Stimulated activated CD8-positive, alpha-beta memory T cell treated with anti-CD3 and anti-CD28 coated beads, Interleukin-7, amount 100 ng/mL, for 1 hour (primary cell): ENCODE results near the gene MGAT4A.
"Not testable (repeated sequence)": the region's sequence is repeated elsewhere in the genome, so short reads cannot be mapped to it uniquely, and the experiment has no call there.

ENCODE experiments used
- DNase-seq, 2 donors: peaks; one replicate each; pipeline ENCODE4 v3.0.0-alpha.2; 2020; ENCODE audit warnings: low read depth in 2 of 2

Gene MGAT4A

GRCh38 chr2:98702858-98703620 is 27.9 kb downstream of the MGAT4A start:
- DNase-seq: no peak

GRCh38 chr2:98702127-98702802 is 28.7 kb downstream of the MGAT4A start:
- DNase-seq: no peak

- no peak for DNase-seq
Measured at GRCh38 chr2:98701230-98701629, 29.7 kb downstream of the MGAT4A start.

GRCh38 chr2:98698896-98699295 is 32.0 kb downstream of the MGAT4A start:
- DNase-seq: no peak

GRCh38 chr2:98697651-98698337 is 33.1 kb downstream of the MGAT4A start:
- DNase-seq: no peak

- DNase-seq: no peak
Measured at GRCh38 chr2:98696200-98696599, 34.7 kb downstream of the MGAT4A start.

GRCh38 chr2:98695255-98695654 is 35.7 kb downstream of the MGAT4A start:
- no peak for DNase-seq

GRCh38 chr2:98693477-98693876 is 37.5 kb downstream of the MGAT4A start:
- DNase-seq: no peak

- no peak for DNase-seq
Measured at GRCh38 chr2:98692090-98693054, 38.6 kb downstream of the MGAT4A start.

GRCh38 chr2:98691303-98691702 is 39.6 kb downstream of the MGAT4A start:
- DNase-seq: no peak

- no peak for DNase-seq
Measured at GRCh38 chr2:98685930-98686887, 44.7 kb downstream of the MGAT4A start.

GRCh38 chr2:98683728-98684127 is 47.2 kb downstream of the MGAT4A start:
- no peak for DNase-seq

GRCh38 chr2:98676742-98677141 is 54.2 kb downstream of the MGAT4A start:
- no peak for DNase-seq

- DNase-seq: no peak
Measured at GRCh38 chr2:98674233-98674964, 56.5 kb downstream of the MGAT4A start.

- DNase-seq: no peak
Measured at GRCh38 chr2:98669675-98670074, 61.3 kb downstream of the MGAT4A start.

GRCh38 chr2:98665677-98666076 is 65.3 kb downstream of the MGAT4A start:
- no peak for DNase-seq

- DNase-seq: no peak
Measured at GRCh38 chr2:98664323-98664722, 66.6 kb downstream of the MGAT4A start.

- DNase-seq: no peak
Measured at GRCh38 chr2:98663511-98664090, 67.3 kb downstream of the MGAT4A start.

- not testable (repeated sequence) for DNase-seq
Measured at GRCh38 chr2:98659491-98659840, 71.5 kb downstream of the MGAT4A start.
